Endothelial cell of umbilical vein (primary cell): ENCODE results near the gene PCSK6. TPM values are rescaled to one million over a fixed set of nuclear protein-coding genes. Genes with fewer than 3 reads are reported as not detected.

ENCODE experiments used
- BruUV-seq: library from RNA; stranded (reverse); fragments of 400-500 nt; replicated peaks from 2 replicates; lab custom pipeline; 2021; lab: Mats Ljungman, UMichigan
- CTCF ChIA-PET: fragments of 300-600, 350-600 bp; sonication (Branson Sonifier 250); formaldehyde crosslinking; loops from one replicate; lab custom pipeline; 2021; ENCODE audit warnings: antibody characterized with exemption, inconsistent platforms; lab: Charles Lee
- POLR2A ChIA-PET: fragments of 300-600, 350-600 bp; sonication (Branson Sonifier 250); formaldehyde crosslinking; loops from one replicate; lab custom pipeline; 2021; ENCODE audit warnings: antibody characterized with exemption, inconsistent platforms; lab: Charles Lee
- DNase-seq: peaks from one replicate; pipeline ENCODE4 v3.0.0-alpha.2; 2011; ENCODE audit warnings: low read depth, low spot score
- FAIRE-seq: peaks from 2 replicates; lab custom pipeline; 2011; peaks lifted over from hg19 to GRCh38; lab: Jason Lieb, UNC
- H2AFZ ChIP-seq: 2 replicates; pipeline ENCODE4 v1.6.0; 2012; ENCODE audit warnings: low read depth, low read length, control low read depth, inconsistent platforms
- H3K27ac ChIP-seq: 2 replicates; pipeline ENCODE4 v1.5.1; 2011; ENCODE audit warnings: low read depth, mild to moderate bottlenecking, control low read depth, low read length, moderate library complexity; ENCODE audit not compliant: insufficient read depth
- H3K27me3 ChIP-seq, 2 experiments: 2 replicates each; pipeline versions ENCODE4 v1.6.0 to v1.6.1; 2011; ENCODE audit warnings: low read length in 2 of 2, mixed read lengths in 1 of 2; ENCODE audit not compliant: control insufficient read depth in 2 of 2, insufficient read depth in 2 of 2
- H3K36me3 ChIP-seq, 2 experiments: 2 replicates in 1 of 2; 3 replicates in 1 of 2; pipeline ENCODE4 v1.5.1; 2011; ENCODE audit warnings: low read length in 2 of 2, mild to moderate bottlenecking in 1 of 2, moderate library complexity in 1 of 2; ENCODE audit not compliant: control insufficient read depth in 2 of 2, insufficient read depth in 2 of 2; ENCODE audit errors: extremely low read depth in 1 of 2
- H3K4me1 ChIP-seq: 3 replicates; pipeline ENCODE4 v1.5.1; 2011; ENCODE audit warnings: mild to moderate bottlenecking, low read length; ENCODE audit not compliant: control insufficient read depth, insufficient read depth; ENCODE audit errors: extremely low read depth
- H3K4me2 ChIP-seq: 2 replicates; pipeline ENCODE4 v1.6.1; 2011; ENCODE audit warnings: low read length, control low read depth, mixed read lengths; ENCODE audit not compliant: insufficient read depth
- H3K4me3 ChIP-seq, 3 experiments: fragments of 200-600 bp in 1 of 3; sonication (generic), shearing (Covaris generic) in 1 of 3; replicated peaks in 1 of 3; 2 replicates each; pipeline ENCODE4 v1.5.1; 2011 to 2016; ENCODE audit warnings: control low read depth in 3 of 3, low read length in 3 of 3, mild to moderate bottlenecking in 2 of 3, inconsistent platforms in 1 of 3, low read depth in 1 of 3, moderate library complexity in 1 of 3; ENCODE audit not compliant: insufficient read depth in 1 of 3
- H3K79me2 ChIP-seq: 2 replicates; pipeline ENCODE4 v1.6.0; 2012; ENCODE audit warnings: low read length, inconsistent platforms; ENCODE audit not compliant: control insufficient read depth, insufficient read depth
- H3K9ac ChIP-seq: replicated peaks from 2 replicates; pipeline ENCODE3; 2011; ENCODE audit warnings: low read length, control low read depth; ENCODE audit not compliant: insufficient read depth; ENCODE audit errors: extremely low read depth
- H3K9me1 ChIP-seq: replicated peaks from 3 replicates; pipeline ENCODE4 v1.6.0; 2011; ENCODE audit warnings: mild to moderate bottlenecking, low read length; ENCODE audit not compliant: control insufficient read depth, insufficient read depth; ENCODE audit errors: extremely low read depth
- H3K9me3 ChIP-seq: replicated peaks from 2 replicates; pipeline ENCODE4 v1.5.1; 2012; ENCODE audit warnings: low read length, inconsistent platforms; ENCODE audit not compliant: control insufficient read depth, insufficient read depth
- H4K20me1 ChIP-seq: replicated peaks from 2 replicates; pipeline ENCODE3; 2011; ENCODE audit warnings: mild to moderate bottlenecking, low read length; ENCODE audit not compliant: control insufficient read depth, insufficient read depth; ENCODE audit errors: extremely low read depth
- CTCF ChIP-seq, 2 donors: IDR thresholded peaks; 1 replicate in 1 of 2; 2 replicates in 1 of 2; pipeline ENCODE4 v1.5.1; 2011; ENCODE audit warnings: low read length in 2 of 2, mild to moderate bottlenecking in 2 of 2, moderate library complexity in 2 of 2, control low read depth in 1 of 2, inconsistent platforms in 1 of 2, low read depth in 1 of 2; ENCODE audit not compliant: insufficient read depth in 1 of 2; ENCODE audit errors: extremely low read depth in 1 of 2
- EZH2 ChIP-seq: IDR thresholded peaks from 2 replicates; pipeline ENCODE4 v1.6.1; 2012; ENCODE audit warnings: borderline replicate concordance, low read depth, mild to moderate bottlenecking, moderate library complexity, low read length, inconsistent platforms; ENCODE audit not compliant: severe bottlenecking
- FOS ChIP-seq: IDR thresholded peaks from 2 replicates; pipeline ENCODE4 v1.6.1; 2011; ENCODE audit warnings: mild to moderate bottlenecking, low read length, moderate library complexity, borderline replicate concordance; ENCODE audit not compliant: insufficient read depth
- GATA2 ChIP-seq: IDR thresholded peaks from 2 replicates; pipeline ENCODE4 v1.7.0; 2011; ENCODE audit warnings: low read depth, mild to moderate bottlenecking, moderate library complexity, mixed read lengths, low read length; ENCODE audit not compliant: insufficient read length, insufficient read depth
- JUN ChIP-seq: IDR thresholded peaks from 2 replicates; pipeline ENCODE4 v1.6.1; 2011; ENCODE audit warnings: borderline replicate concordance, low read depth; ENCODE audit not compliant: insufficient read length, insufficient read depth
- MAX ChIP-seq: IDR thresholded peaks from 2 replicates; pipeline ENCODE4 v1.6.1; 2011; ENCODE audit not compliant: insufficient read depth, insufficient read length
- MYC ChIP-seq: IDR thresholded peaks from one replicate; pipeline ENCODE4 v1.6.1; 2011; ENCODE audit warnings: mild to moderate bottlenecking, low read depth, low read length
- POLR2A ChIP-seq: IDR thresholded peaks from 2 replicates; pipeline ENCODE4 v1.6.1; 2012; ENCODE audit warnings: low read depth, mild to moderate bottlenecking, control low read depth, low read length
- POLR2AphosphoS5 ChIP-seq: IDR thresholded peaks from 2 replicates; pipeline ENCODE4 v1.6.1; 2012; ENCODE audit warnings: low read depth, mild to moderate bottlenecking, control low read depth, low read length, moderate library complexity; ENCODE audit not compliant: insufficient read depth
- dilution Hi-C: fragments of 300-500 bp; cut with MboI; formaldehyde crosslinking; loops from one replicate; pipeline ENCODE4 v1.15.0; 2019; ENCODE audit warnings: low sequenced_read_pairs; ENCODE audit not compliant: extremely low pct_ligation_motif_present
- intact Hi-C: fragments of 100-400 bp; cut with micrococcal nuclease; formaldehyde crosslinking; loops from one replicate; pipeline ENCODE4 v1.10.0; 2022
- polyA plus RNA-seq, 4 experiments: library from polyadenylated mRNA; depleted of rRNA in 3 of 4; stranded (reverse) in 3 of 4; unstranded in 1 of 4; fragments of >200 nt; gene quantifications; 2 replicates each; pipeline versions ENCODE4 v1.2.1 to v1.2.3, GENCODE V29; 2011 to 2012; ENCODE audit warnings: missing spikeins in 1 of 4
- total RNA-seq: library from RNA; stranded (reverse); gene quantifications from 2 replicates; pipeline ENCODE4 v1.2.3, GENCODE V29; 2021

PCSK6 gene
- total and polyA plus RNA-seq, 2 donors (not counting 3 experiments of a cell fraction or from before 2014, with no cell fraction given) = 0.18 to 0.69 TPM

GRCh38 chr15:101517504-101517903, 28.0 kb upstream of the PCSK6 start:
- CTCF ChIA-PET = no interaction called here
- Histone ChIP-seq H3K9me3 (no peaks in the 10 kb centered on the region), H3K4me1 (no peaks in the 10 kb centered on the region), H3K79me2 (no peaks in the 10 kb centered on the region), H3K36me3 (no peaks in the 10 kb centered on the region), H3K4me2 (no peak overlapping the region), H3K9ac (no peak overlapping the region), H2AFZ (no peak overlapping the region), H3K4me3 (no peak overlapping the region), H4K20me1 (no peaks in the 10 kb centered on the region), H3K27ac (no peak overlapping the region), H3K9me1 (no peaks in the 10 kb centered on the region), H3K27me3 (peaks cover 0 to 2% of the 10 kb centered on the region in 2 experiments)
- intact Hi-C loops = no loop called here
- TF ChIP-seq CTCF (IDR thresholded peaks at IDR 0.05; ENCODE audit: extremely low read depth in 1 of 2, insufficient read depth in 1 of 2, low read depth in 1 of 2, low read length in 2 of 2) = no peak
- TF ChIP-seq GATA2 = no peak
- no peak for TF ChIP-seq EZH2
- TF ChIP-seq FOS = no peak
- no peak for TF ChIP-seq POLR2AphosphoS5
- TF ChIP-seq JUN = no peak
- TF ChIP-seq MYC = no peak
- no peak for TF ChIP-seq MAX
- TF ChIP-seq POLR2A = no peak
- dilution Hi-C loops = no loop called here
- FAIRE-seq (no peak), DNase-seq (no peak)
- POLR2A ChIA-PET = no interaction called here
- no TSS peak for BruUV-seq
